ENCODE measurements around the gene SLC6A4. TPM values are rescaled to one million over a fixed set of nuclear protein-coding genes. Genes with fewer than 3 reads are reported as not detected.

SLC6A4 gene
- total and polyA plus RNA-seq, 2 experiments from 2014 or later = 0.06 to 0.14 TPM

DNA sequence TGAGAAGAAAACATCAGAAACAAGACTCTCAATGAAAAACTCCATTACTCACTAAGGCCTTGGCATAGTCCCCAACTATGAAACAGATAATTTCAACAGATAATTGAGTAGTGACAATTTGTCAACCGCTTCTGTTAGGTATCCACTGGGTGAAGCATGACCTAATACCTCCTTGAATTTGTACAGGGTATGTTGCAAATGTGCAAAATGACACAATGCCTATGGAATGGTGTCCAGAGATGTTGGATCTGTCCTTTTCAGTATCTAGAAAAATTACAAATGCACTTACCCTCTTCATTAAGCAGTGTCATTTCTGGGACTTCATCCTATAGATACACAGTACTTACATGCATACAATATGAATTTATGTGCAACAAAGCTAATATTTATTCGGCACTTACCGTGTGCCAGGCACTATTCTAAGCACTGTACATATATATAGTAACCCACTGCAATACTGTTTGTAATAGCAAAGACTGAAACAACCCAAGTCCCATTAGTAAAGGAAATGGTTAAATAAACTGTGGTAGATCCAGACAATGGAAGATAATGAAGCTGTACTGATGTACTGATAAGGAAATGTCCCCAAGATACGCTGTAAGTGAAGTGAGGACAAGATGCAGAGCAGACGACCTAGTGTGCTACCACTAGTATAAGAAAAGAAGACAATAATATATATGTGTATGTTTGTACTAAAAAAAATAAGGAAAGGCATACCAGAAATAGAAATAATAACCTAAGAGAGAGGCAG lies 21.4 kb upstream of the SLC6A4 start:
- no peaks in the 10 kb centered on the region for H3K27me3 ChIP-seq (ENCODE audit: insufficient read depth)
- H3K4me3 Mint-ChIP-seq = no peak overlapping the region
- DNase-seq (ENCODE audit: low spot score) (no peak), ATAC-seq (no peak)
- H3K4me3 ChIP-seq = no peak overlapping the region
- H3K9me2 ChIP-seq (ENCODE audit: insufficient read depth) = no peaks in the 10 kb centered on the region
- H3K36me3 ChIP-seq (ENCODE audit: insufficient read depth) = 0 out of 2 replicates have a peak, but pooled peaks cover 3% of the 10 kb centered on the region
- no peak overlapping the region for H3K27ac Mint-ChIP-seq
- no peaks in the 10 kb centered on the region for H3K27me3 Mint-ChIP-seq (ENCODE audit: insufficient read depth, low read depth, poor library complexity)
- no peak overlapping the region for H3K4me2 ChIP-seq
- H3K27ac ChIP-seq (ENCODE audit: low read depth) = no peak overlapping the region
- H3K4me1 Mint-ChIP-seq = no peaks in the 10 kb centered on the region
- H4K20me1 ChIP-seq (replicated peaks; ENCODE audit: insufficient read depth) = peaks cover 11% of the 10 kb centered on the region; the same call in 1 of the 2 replicates
- H3K4me1 ChIP-seq (ENCODE audit: insufficient read depth) = no peaks in the 10 kb centered on the region
- TF ChIP-seq POLR2AphosphoS5 (IDR thresholded peaks at IDR 0.05; ENCODE audit: low read depth) = no peak
- no peak for TF ChIP-seq JUNB (IDR thresholded peaks at IDR 0.05; ENCODE audit: unreplicated experiment)
- TF ChIP-seq NANOG (IDR thresholded peaks at IDR 0.05; ENCODE audit: borderline replicate concordance) = no peak
- TF ChIP-seq ZNF331 (CRISPR knock-in tag; IDR thresholded peaks at IDR 0.05; ENCODE audit: low read depth) = no peak
- no peak for TF ChIP-seq ZNF114 (CRISPR knock-in tag; IDR thresholded peaks at IDR 0.05)
- no peak for TF ChIP-seq EZH2phosphoT487 (IDR thresholded peaks at IDR 0.05; ENCODE audit: unreplicated experiment)
- no peak overlapping the region for H2AFZ ChIP-seq
- H3F3A ChIP-seq (replicated peaks; ENCODE audit: low read depth) = no peaks in the 10 kb centered on the region
- H3K9me3 Mint-ChIP-seq = no peaks in the 10 kb centered on the region
- peaks cover 2% of the 10 kb centered on the region; the same call in 2 of the 3 replicates for H3K36me3 Mint-ChIP-seq (ENCODE audit: low read depth)
- 0 out of 2 replicates have a peak, but pooled peaks cover 5% of the 10 kb centered on the region for H3K79me2 ChIP-seq (replicated peaks; ENCODE audit: insufficient read depth)

DNA sequence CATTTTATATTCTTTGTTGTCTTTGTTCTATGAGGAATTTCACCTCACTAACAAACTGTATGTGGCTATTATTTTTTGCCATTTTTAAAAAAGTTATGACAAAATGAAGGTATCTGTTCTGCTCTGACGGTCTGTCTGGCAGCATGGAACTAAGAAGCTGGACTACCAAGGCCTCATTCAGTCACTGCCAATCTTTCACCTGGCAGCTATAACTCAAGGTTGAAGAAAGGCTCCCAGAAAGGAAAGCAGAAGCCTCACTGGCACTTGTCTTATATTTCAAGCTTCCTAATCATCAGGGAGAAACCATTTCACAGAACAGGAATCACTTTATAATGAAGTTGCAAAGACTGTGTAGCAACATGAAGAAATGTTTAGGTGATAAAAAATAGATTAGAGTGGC lies 18.7 kb upstream of the SLC6A4 start:
- H3K27ac ChIP-seq (ENCODE audit: low read depth) = no peak overlapping the region
- H4K20me1 ChIP-seq (replicated peaks; ENCODE audit: insufficient read depth) = peaks cover 9% of the 10 kb centered on the region; the same call in 1 of the 2 replicates
- Mint-ChIP-seq H3K36me3 (ENCODE audit: low read depth) (peaks cover 7% of the 10 kb centered on the region; the same call in 2 of the 3 replicates), H3K27me3 (ENCODE audit: insufficient read depth, low read depth, poor library complexity) (no peaks in the 10 kb centered on the region), H3K4me1 (no peaks in the 10 kb centered on the region), H3K9me3 (no peaks in the 10 kb centered on the region), H3K27ac (no peak overlapping the region), H3K4me3 (no peak overlapping the region)
- H2AFZ ChIP-seq = no peak overlapping the region
- H3K9me2 ChIP-seq (ENCODE audit: insufficient read depth) = no peaks in the 10 kb centered on the region
- H3K4me2 ChIP-seq = no peak overlapping the region
- DNase-seq (ENCODE audit: low spot score) (no peak), ATAC-seq (no peak)
- no peaks in the 10 kb centered on the region for H3K36me3 ChIP-seq (ENCODE audit: insufficient read depth)
- H3K4me1 ChIP-seq (ENCODE audit: insufficient read depth) = no peaks in the 10 kb centered on the region
- H3K4me3 ChIP-seq = no peak overlapping the region
- H3K27me3 ChIP-seq (ENCODE audit: insufficient read depth) = no peaks in the 10 kb centered on the region
- no peaks in the 10 kb centered on the region for H3K79me2 ChIP-seq (replicated peaks; ENCODE audit: insufficient read depth)
- no peaks in the 10 kb centered on the region for H3F3A ChIP-seq (replicated peaks; ENCODE audit: low read depth)
- no peak for TF ChIP-seq NANOG (IDR thresholded peaks at IDR 0.05; ENCODE audit: borderline replicate concordance)
- no peak for TF ChIP-seq JUNB (IDR thresholded peaks at IDR 0.05; ENCODE audit: unreplicated experiment)
- no peak for TF ChIP-seq CTCF (conservative IDR thresholded peaks at IDR 0.05; ENCODE audit: low read depth in 2 of 2)
- TF ChIP-seq EZH2phosphoT487 (IDR thresholded peaks at IDR 0.05; ENCODE audit: unreplicated experiment) = no peak
- TF ChIP-seq REST (IDR thresholded peaks at IDR 0.05; ENCODE audit: unreplicated experiment) = no peak
- no peak for TF ChIP-seq ETS1 (IDR thresholded peaks at IDR 0.05)
- no peak for TF ChIP-seq STAT1 (IDR thresholded peaks at IDR 0.05; ENCODE audit: unreplicated experiment)
- TF ChIP-seq EZH2 (IDR thresholded peaks at IDR 0.05; ENCODE audit: low read depth, unreplicated experiment) = no peak
- no peak for TF ChIP-seq CREB1 (CRISPR knock-in tag; IDR thresholded peaks at IDR 0.05; ENCODE audit: low read depth)
- no peak for TF ChIP-seq POLR2AphosphoS5 (IDR thresholded peaks at IDR 0.05; ENCODE audit: low read depth)
